Caco-2 (cell line): ENCODE measurements around the gene POLR1C. TPM values are rescaled to one million over a fixed set of nuclear protein-coding genes. Genes with fewer than 3 reads are reported as not detected.

Source experiments
- BruUV-seq: library from RNA; stranded (reverse); fragments of 400-500 nt; replicated peaks from 2 replicates; lab custom pipeline; 2021; lab: Mats Ljungman, UMichigan
- CTCF ChIA-PET: fragments of 300-600 bp; sonication (Branson Sonifier 250); formaldehyde crosslinking; loops from one replicate; lab custom pipeline; 2022; ENCODE audit warnings: antibody characterized with exemption; lab: Charles Lee
- POLR2A ChIA-PET: fragments of 300-600 bp; sonication (Branson Sonifier 250); formaldehyde crosslinking; loops from one replicate; lab custom pipeline; 2022; ENCODE audit warnings: antibody characterized with exemption; lab: Charles Lee
- DNase-seq, 2 experiments: peaks; one replicate each; pipeline versions ENCODE4 v3.0.0 to v3.0.0-alpha.2; 2020 to 2022
- H3K27me3 ChIP-seq: replicated peaks from 2 replicates; pipeline ENCODE4 v1.6.0; 2011; ENCODE audit warnings: low read length; ENCODE audit not compliant: control insufficient read depth, insufficient read depth
- H3K36me3 ChIP-seq: 2 replicates; pipeline ENCODE4 v1.5.1; 2011; ENCODE audit warnings: low read length; ENCODE audit not compliant: control insufficient read depth, insufficient read depth
- H3K4me1 ChIP-seq: fragments of 250-450 bp; sonication (Bioruptor Pico); 2 replicates; pipeline ENCODE4 v1.5.1; 2020; ENCODE audit warnings: mild to moderate bottlenecking
- H3K4me3 ChIP-seq: 2 replicates; pipeline ENCODE4 v1.5.1; 2011; ENCODE audit warnings: low read depth, mild to moderate bottlenecking, control low read depth, low read length
- H3K9me3 ChIP-seq: fragments of 250-450 bp; sonication (Bioruptor Pico); 2 replicates; pipeline ENCODE4 v1.5.1; 2020; ENCODE audit warnings: mild to moderate bottlenecking, moderate library complexity
- H3K27ac Mint-ChIP-seq: one replicate; pipeline ENCODE4 v1.8.0; 2022; ENCODE audit warnings: mixed read lengths; ENCODE audit not compliant: unreplicated experiment
- H3K27me3 Mint-ChIP-seq: one replicate; pipeline ENCODE4 v1.8.0; 2022; ENCODE audit warnings: mixed read lengths; ENCODE audit not compliant: insufficient read depth, unreplicated experiment
- H3K36me3 Mint-ChIP-seq: one replicate; pipeline ENCODE4 v1.8.0; 2022; ENCODE audit warnings: mild to moderate bottlenecking, mixed read lengths; ENCODE audit not compliant: insufficient read depth, unreplicated experiment
- H3K4me1 Mint-ChIP-seq: one replicate; pipeline ENCODE4 v1.8.0; 2022; ENCODE audit warnings: low read depth, mixed read lengths; ENCODE audit not compliant: unreplicated experiment
- H3K4me3 Mint-ChIP-seq: one replicate; pipeline ENCODE4 v1.8.0; 2022; ENCODE audit warnings: mild to moderate bottlenecking, moderate library complexity, mixed read lengths; ENCODE audit not compliant: unreplicated experiment
- H3K9me3 Mint-ChIP-seq: one replicate; pipeline ENCODE4 v1.8.0; 2022; ENCODE audit warnings: mixed read lengths; ENCODE audit not compliant: unreplicated experiment
- intact Hi-C: fragments of 100-400 bp; cut with micrococcal nuclease; formaldehyde crosslinking; loops from one replicate; pipeline ENCODE4 v1.10.0; 2022; ENCODE audit not compliant: unreplicated experiment
- total RNA-seq: library from RNA; stranded (reverse); gene quantifications from 2 replicates; pipeline ENCODE4 v1.2.3, GENCODE V29; 2022
- TF ChIP-seq, protein P1 (sequence below), 2 experiments: fragments of 200-600 bp in 1 of 2; IDR thresholded peaks; 1 replicate in 1 of 2; 2 replicates in 1 of 2; pipeline versions ENCODE4 v1.5.1 to v1.8.0; 2011 to 2022; ENCODE audit warnings: antibody characterized with exemption in 1 of 2, control low read depth in 1 of 2, inconsistent platforms in 1 of 2, low read depth in 1 of 2, low read length in 1 of 2, mild to moderate bottlenecking in 1 of 2, moderate library complexity in 1 of 2; ENCODE audit not compliant: insufficient read depth in 1 of 2, severe bottlenecking in 1 of 2, unreplicated experiment in 1 of 2

The POLR1C gene
- total RNA-seq, 1 experiment from 2014 or later: 43.7 TPM

DNA sequence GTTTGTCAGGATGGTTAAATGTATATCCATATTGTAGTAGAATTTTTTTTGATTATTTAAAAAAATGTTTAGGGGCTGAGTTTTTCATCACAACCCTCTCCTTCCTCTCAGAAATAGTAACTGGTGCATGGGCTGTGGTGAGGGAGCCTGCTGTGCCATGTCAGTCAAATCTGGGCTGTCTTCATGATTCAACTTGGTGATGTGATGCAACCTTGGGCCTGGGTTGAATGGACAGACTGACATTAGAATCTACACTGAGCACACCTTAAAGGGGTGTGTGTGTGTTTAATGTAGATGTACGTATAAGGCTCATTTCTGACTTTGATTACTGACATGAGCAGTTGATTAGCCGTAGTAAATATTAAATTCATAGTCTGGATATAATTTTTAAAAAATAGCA, 35.8 kb upstream of the POLR1C start:
- intact Hi-C loops: no loop called here
- Mint-ChIP-seq H3K4me1 (peaks cover 25% of the 10 kb centered on the region), H3K9me3 (no peaks in the 10 kb centered on the region), H3K36me3 (peaks cover 10% of the 10 kb centered on the region), H3K27me3 (no peaks in the 10 kb centered on the region), H3K4me3 (no peak overlapping the region), H3K27ac (no peak overlapping the region)
- no TSS peak for BruUV-seq
- TF ChIP-seq, protein P1, sequence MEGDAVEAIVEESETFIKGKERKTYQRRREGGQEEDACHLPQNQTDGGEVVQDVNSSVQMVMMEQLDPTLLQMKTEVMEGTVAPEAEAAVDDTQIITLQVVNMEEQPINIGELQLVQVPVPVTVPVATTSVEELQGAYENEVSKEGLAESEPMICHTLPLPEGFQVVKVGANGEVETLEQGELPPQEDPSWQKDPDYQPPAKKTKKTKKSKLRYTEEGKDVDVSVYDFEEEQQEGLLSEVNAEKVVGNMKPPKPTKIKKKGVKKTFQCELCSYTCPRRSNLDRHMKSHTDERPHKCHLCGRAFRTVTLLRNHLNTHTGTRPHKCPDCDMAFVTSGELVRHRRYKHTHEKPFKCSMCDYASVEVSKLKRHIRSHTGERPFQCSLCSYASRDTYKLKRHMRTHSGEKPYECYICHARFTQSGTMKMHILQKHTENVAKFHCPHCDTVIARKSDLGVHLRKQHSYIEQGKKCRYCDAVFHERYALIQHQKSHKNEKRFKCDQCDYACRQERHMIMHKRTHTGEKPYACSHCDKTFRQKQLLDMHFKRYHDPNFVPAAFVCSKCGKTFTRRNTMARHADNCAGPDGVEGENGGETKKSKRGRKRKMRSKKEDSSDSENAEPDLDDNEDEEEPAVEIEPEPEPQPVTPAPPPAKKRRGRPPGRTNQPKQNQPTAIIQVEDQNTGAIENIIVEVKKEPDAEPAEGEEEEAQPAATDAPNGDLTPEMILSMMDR (IDR thresholded peaks at IDR 0.05; ENCODE audit: insufficient read depth in 1 of 2, low read depth in 1 of 2, low read length in 1 of 2, severe bottlenecking in 1 of 2, unreplicated experiment in 1 of 2): no peak
- Histone ChIP-seq H3K4me3 (no peak overlapping the region), H3K36me3 (no peaks in the 10 kb centered on the region), H3K9me3 (no peaks in the 10 kb centered on the region), H3K4me1 (peaks cover 17% of the 10 kb centered on the region; the same call in 1 of the 2 replicates), H3K27me3 (no peaks in the 10 kb centered on the region)
- CTCF ChIA-PET: no interaction called here
- DNase-seq: no peak
- POLR2A ChIA-PET: no interaction called here

DNA sequence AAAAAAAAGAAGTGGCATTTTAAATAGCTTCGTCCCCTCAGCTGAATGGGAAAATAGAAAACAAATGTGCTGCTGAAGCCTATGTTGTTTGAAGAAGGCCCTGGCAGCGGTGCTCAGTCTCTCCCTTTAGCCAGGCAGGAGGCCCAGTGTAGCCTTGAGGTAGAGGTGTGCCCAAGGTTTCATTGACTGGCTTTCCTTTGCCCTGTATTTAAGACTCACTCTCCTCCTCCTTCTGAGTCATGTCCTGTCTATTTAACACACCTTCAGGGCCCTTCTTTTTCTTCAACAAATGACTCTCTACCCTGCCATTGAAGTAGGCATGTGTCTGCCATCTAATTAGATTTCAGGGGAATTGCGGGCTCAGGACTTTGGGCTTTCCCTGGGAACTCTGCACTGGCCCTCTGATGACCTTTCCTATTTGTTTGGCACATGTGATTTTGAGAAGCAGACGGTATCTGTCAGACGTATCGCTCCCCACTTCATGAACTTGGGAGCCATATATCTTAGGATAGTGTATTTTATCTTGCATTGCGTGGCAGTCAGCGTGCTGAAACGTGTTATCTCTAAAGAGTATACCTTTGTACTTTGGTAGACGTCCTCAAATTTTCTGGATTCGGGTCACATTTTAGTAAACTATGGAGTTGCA, 35.2 kb upstream of the POLR1C start:
- no peak overlapping the region for H3K4me3 Mint-ChIP-seq
- H3K36me3 Mint-ChIP-seq: peaks cover 12% of the 10 kb centered on the region
- POLR2A ChIA-PET: no interaction called here
- Histone ChIP-seq H3K4me1 (peaks cover 14% of the 10 kb centered on the region; the same call in 1 of the 2 replicates), H3K4me3 (no peak overlapping the region), H3K36me3 (no peaks in the 10 kb centered on the region), H3K27me3 (no peaks in the 10 kb centered on the region), H3K9me3 (no peaks in the 10 kb centered on the region)
- TF ChIP-seq, protein P1 (IDR thresholded peaks at IDR 0.05; ENCODE audit: insufficient read depth in 1 of 2, low read depth in 1 of 2, low read length in 1 of 2, severe bottlenecking in 1 of 2, unreplicated experiment in 1 of 2): no peak
- intact Hi-C loops: no loop called here
- CTCF ChIA-PET: no interaction called here
- no peak overlapping the region for H3K27ac Mint-ChIP-seq
- no peaks in the 10 kb centered on the region for H3K9me3 Mint-ChIP-seq
- DNase-seq: no peak
- no peaks in the 10 kb centered on the region for H3K27me3 Mint-ChIP-seq
- TSS peak; percentile 1 for BruUV-seq
- H3K4me1 Mint-ChIP-seq: peaks cover 20% of the 10 kb centered on the region

DNA sequence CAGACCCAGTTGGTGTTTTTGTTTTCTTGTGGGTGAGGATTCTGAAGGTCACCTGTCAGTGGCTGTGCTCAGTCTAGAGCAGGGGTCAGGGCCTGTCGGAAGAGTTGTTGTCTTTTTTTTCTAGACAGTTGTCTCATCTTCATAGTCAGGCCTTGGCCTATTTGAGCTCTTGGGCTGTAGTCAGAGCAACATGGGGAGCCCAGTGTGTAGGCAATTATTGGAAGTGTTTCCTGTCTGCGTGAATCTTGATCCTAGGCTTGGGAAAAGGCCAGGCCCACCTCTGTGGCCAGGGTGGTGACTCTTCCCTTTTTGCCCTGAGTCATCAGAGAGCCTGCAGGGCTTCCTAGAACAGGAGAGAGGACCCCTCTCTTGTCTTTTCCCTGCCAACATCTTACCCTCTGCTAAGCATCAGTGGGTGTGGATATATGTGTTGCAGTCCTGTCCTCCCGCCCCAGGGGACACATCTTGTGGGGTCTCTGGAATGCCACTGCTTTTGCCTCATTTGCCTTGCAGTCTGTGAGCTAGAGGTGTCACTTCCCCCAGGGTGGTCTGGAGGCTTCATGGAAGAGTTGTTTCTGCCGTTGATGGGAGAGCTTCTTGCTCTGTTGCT, 28.1 kb upstream of the POLR1C start:
- Mint-ChIP-seq H3K4me1 (peaks cover 6% of the 10 kb centered on the region), H3K4me3 (no peak overlapping the region), H3K36me3 (peaks cover 5% of the 10 kb centered on the region), H3K27ac (no peak overlapping the region), H3K9me3 (no peaks in the 10 kb centered on the region), H3K27me3 (no peaks in the 10 kb centered on the region)
- Histone ChIP-seq H3K4me3 (no peak overlapping the region), H3K27me3 (no peaks in the 10 kb centered on the region), H3K36me3 (no peaks in the 10 kb centered on the region), H3K4me1 (0 out of 2 replicates have a peak, but pooled peaks cover 8% of the 10 kb centered on the region), H3K9me3 (no peaks in the 10 kb centered on the region)
- TF ChIP-seq, protein P1 (IDR thresholded peaks at IDR 0.05; ENCODE audit: insufficient read depth in 1 of 2, low read depth in 1 of 2, low read length in 1 of 2, severe bottlenecking in 1 of 2, unreplicated experiment in 1 of 2): no peak
- intact Hi-C loops: no loop called here
- ChIA-PET POLR2A (interaction anchor here (0.7 kb wide), 1 partner anchor 474 kb away, joined by 3 read pairs; no protein-coding TSS in a partner anchor), CTCF (no interaction called here)
- no TSS peak for BruUV-seq
- no peak for DNase-seq
